ENCODE results near the gene GSC2.

GSC2 gene

GRCh38 chr22:19194766-19195536 is 44.9 kb upstream of the GSC2 start:
- TF ChIP-seq, protein P1, sequence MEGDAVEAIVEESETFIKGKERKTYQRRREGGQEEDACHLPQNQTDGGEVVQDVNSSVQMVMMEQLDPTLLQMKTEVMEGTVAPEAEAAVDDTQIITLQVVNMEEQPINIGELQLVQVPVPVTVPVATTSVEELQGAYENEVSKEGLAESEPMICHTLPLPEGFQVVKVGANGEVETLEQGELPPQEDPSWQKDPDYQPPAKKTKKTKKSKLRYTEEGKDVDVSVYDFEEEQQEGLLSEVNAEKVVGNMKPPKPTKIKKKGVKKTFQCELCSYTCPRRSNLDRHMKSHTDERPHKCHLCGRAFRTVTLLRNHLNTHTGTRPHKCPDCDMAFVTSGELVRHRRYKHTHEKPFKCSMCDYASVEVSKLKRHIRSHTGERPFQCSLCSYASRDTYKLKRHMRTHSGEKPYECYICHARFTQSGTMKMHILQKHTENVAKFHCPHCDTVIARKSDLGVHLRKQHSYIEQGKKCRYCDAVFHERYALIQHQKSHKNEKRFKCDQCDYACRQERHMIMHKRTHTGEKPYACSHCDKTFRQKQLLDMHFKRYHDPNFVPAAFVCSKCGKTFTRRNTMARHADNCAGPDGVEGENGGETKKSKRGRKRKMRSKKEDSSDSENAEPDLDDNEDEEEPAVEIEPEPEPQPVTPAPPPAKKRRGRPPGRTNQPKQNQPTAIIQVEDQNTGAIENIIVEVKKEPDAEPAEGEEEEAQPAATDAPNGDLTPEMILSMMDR (IDR thresholded peaks at IDR 0.05; ENCODE audit: low read depth, low read length): no peak
- H3K4me3 ChIP-seq (replicated peaks in 1 of 2; ENCODE audit: low read depth in 2 of 2, low read length in 2 of 2): no peak overlapping the region
- DNase-seq (ENCODE audit: low read depth in 2 of 2): no peak

- no peak for DNase-seq (ENCODE audit: low read depth in 2 of 2)
- no peak overlapping the region for H3K4me3 ChIP-seq (replicated peaks in 1 of 2; ENCODE audit: low read depth in 2 of 2, low read length in 2 of 2)
- TF ChIP-seq, protein P1 (IDR thresholded peaks at IDR 0.05; ENCODE audit: low read depth, low read length): no peak
Measured at GRCh38 chr22:19193879-19194278, 43.8 kb upstream of the GSC2 start.

DNA sequence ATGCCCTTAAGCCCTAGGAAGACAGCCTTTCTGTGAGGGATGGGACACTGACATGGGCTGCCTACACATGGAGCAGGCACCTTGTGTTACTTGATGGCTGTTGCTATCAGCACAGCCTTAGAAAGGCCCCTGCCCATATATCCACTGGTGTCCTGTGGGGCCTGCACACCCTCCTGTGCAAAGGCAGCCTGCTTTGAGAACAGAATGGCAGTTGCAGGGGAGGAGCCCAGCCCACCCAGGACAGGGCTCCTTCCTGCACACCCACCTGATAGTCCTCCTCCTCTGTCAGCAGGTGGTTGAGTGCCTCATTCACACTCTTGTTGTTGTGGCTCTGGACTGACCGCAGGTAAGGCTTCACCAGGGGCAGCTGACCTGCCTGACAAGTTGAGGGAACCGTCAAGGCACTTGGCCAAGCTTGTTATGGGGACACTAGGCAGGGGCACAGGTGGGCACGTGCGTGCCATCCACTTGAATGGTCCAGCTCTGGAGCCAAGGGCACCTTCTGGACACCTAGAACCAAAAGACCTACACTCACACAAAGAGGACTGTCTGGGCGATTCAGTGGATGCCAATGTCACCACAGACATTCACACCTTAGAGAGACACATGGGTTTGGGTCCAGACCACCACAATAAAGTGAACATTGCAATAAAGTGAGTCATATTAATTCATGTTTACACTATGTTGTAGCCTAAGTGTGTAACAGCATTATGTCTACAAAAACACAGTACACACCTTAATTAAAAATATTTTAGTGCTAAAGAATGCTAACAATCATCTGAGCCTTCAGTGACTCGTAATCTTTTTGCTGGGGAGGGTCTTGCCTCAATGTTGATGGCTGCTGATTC is 37.8 kb upstream of the GSC2 start:
- DNase-seq (ENCODE audit: low read depth in 2 of 2): no peak
- TF ChIP-seq, protein P1 (IDR thresholded peaks at IDR 0.05; ENCODE audit: low read depth, low read length): no peak

DNA sequence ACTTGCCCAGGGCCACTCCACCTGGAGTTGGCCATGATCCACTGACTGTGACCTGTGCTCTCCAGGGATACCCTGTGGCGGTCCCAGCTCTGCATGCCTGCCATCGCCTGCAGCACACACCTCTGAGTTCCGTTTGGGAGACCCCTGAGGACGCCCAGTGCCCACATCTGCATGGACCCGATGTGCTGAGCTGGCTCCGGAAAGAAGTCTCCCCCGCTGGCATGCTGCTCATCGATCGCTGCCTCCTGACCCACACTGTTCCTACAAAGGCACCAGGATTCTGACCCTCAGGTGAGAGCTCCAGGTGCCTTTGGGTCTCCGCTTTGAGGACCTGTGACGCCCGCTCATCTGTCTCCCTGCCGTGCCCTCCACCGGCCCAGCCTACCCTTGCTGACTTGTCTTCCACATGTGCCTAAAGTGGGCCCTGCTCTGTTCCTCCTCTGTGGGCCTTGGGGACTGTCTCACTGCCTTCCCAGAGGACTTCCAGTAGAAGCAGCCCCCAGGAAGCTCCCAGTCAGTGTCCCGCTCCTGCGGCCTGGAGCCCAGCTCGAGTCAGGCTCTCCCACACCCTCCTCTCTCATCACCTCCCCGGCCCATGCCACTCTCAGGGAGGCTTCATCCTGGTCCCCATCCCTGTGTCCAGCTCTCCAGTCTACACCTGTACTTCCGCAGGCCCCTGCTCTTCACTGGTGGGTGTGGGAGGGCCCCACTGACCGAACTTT is 34.3 kb upstream of the GSC2 start:
- TF ChIP-seq, protein P1 (IDR thresholded peaks at IDR 0.05; ENCODE audit: low read depth, low read length): no peak
- H3K4me3 ChIP-seq (replicated peaks in 1 of 2; ENCODE audit: low read depth in 2 of 2, low read length in 2 of 2): no peak overlapping the region
- DNase-seq (ENCODE audit: low read depth in 2 of 2): no peak

More for the DNA sequence above, 37.8 kb upstream of the GSC2 start:
- H3K4me3 ChIP-seq (replicated peaks in 1 of 2; ENCODE audit: low read depth in 2 of 2, low read length in 2 of 2): no peak overlapping the region

- H3K4me3 ChIP-seq (replicated peaks in 1 of 2; ENCODE audit: low read depth in 2 of 2, low read length in 2 of 2): no peak overlapping the region
- TF ChIP-seq, protein P1 (IDR thresholded peaks at IDR 0.05; ENCODE audit: low read depth, low read length): no peak
- no peak for DNase-seq (ENCODE audit: low read depth in 2 of 2)
Measured at GRCh38 chr22:19183216-19183615, 33.1 kb upstream of the GSC2 start.

DNA sequence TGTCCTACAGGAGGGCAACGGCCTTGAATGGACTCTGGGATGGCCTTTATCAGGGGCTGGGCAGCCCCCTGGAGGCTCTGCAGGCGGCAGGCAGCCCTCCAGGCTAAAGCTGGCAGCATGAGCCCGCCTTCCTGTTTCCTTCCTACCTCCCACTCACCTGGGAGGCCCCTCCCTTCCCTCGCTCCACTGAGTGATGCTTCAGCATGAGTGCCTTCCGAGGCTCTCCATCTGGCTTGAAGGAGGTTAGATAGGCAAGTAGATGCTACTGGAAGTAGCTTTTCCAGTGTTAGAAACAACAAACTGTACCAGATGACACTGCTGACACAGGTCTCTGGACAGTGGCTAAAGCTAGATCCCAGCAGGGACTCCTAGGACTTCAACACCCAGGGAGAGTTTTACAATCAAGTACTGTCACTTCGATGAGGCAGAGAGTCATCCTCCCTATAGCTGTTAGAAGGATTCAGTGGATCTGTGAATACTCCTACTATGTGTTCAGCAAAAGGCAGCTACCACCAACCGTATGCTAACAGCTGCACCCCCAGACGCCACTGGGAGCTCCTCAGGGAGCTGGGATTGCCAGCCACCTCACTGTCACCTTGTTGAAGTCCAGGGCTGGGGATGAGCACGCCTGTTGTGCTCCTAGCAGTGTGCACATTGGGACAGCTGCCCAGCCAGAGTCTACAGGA is 32.5 kb upstream of the GSC2 start:
- TF ChIP-seq, protein P1 (IDR thresholded peaks at IDR 0.05; ENCODE audit: low read depth, low read length): no peak
- no peak for DNase-seq (ENCODE audit: low read depth in 2 of 2)
- no peak overlapping the region for H3K4me3 ChIP-seq (replicated peaks in 1 of 2; ENCODE audit: low read depth in 2 of 2, low read length in 2 of 2)
